ENCODE measurements around the gene GTF2H4. TPM values are rescaled to one million over a fixed set of nuclear protein-coding genes. Genes with fewer than 3 reads are reported as not detected.
A peak's percentile ranks its signal among the peaks of the same experiment; 100 is the strongest.
"Not testable (repeated sequence)": the region's sequence is repeated elsewhere in the genome, so short reads cannot be mapped to it uniquely, and the experiment has no call there.

GTF2H4 gene
- total RNA-seq, 1 donor from 2014 or later: 5.5 TPM

GRCh38 chr6:30893666-30894065 lies 14.3 kb upstream of the GTF2H4 start:
- no peak for DNase-seq (ENCODE audit: low read depth)

GRCh38 chr6:30894381-30894780 lies 13.6 kb upstream of the GTF2H4 start:
- DNase-seq (ENCODE audit: low read depth): no peak

- no peak for DNase-seq (ENCODE audit: low read depth)
These were observed 13.1 kb upstream of the GTF2H4 start for GRCh38 chr6:30894935-30895334.

- DNase-seq (ENCODE audit: low read depth): no peak
These were observed 12.7 kb upstream of the GTF2H4 start for GRCh38 chr6:30895343-30895742.

GRCh38 chr6:30896541-30896940 lies 11.5 kb upstream of the GTF2H4 start:
- DNase-seq (ENCODE audit: low read depth): no peak

- no peak for DNase-seq (ENCODE audit: low read depth)
These were observed 10.1 kb upstream of the GTF2H4 start for GRCh38 chr6:30897882-30898281.

- DNase-seq (ENCODE audit: low read depth): no peak
These were observed 9.2 kb upstream of the GTF2H4 start for GRCh38 chr6:30898750-30899360.

GRCh38 chr6:30900863-30901417 lies 7.1 kb upstream of the GTF2H4 start:
- no peak for DNase-seq (ENCODE audit: low read depth)

- no peak for DNase-seq (ENCODE audit: low read depth)
These were observed 6.6 kb upstream of the GTF2H4 start for GRCh38 chr6:30901436-30901835.

GRCh38 chr6:30902196-30902595 lies 5.8 kb upstream of the GTF2H4 start:
- DNase-seq (ENCODE audit: low read depth): not testable (repeated sequence)

- no peak for DNase-seq (ENCODE audit: low read depth)
These were observed 5.3 kb upstream of the GTF2H4 start for GRCh38 chr6:30902709-30903108.

- DNase-seq (ENCODE audit: low read depth): no peak
These were observed 4.8 kb upstream of the GTF2H4 start for GRCh38 chr6:30903236-30903635.

- DNase-seq (ENCODE audit: low read depth): not testable (repeated sequence)
These were observed 683 bp upstream of the GTF2H4 start for GRCh38 chr6:30907290-30907757.

GRCh38 chr6:30908700-30909099 lies 693 bp downstream of the GTF2H4 start:
- no peak for DNase-seq (ENCODE audit: low read depth)

GRCh38 chr6:30910473-30910872 lies 2.5 kb downstream of the GTF2H4 start:
- DNase-seq (ENCODE audit: low read depth): not testable (repeated sequence)

GRCh38 chr6:30912746-30913520 lies 4.9 kb downstream of the GTF2H4 start:
- DNase-seq (ENCODE audit: low read depth): peak; percentile 33

- no peak for DNase-seq (ENCODE audit: low read depth)
These were observed 5.7 kb downstream of the GTF2H4 start for GRCh38 chr6:30913721-30914075.

GRCh38 chr6:30914076-30914853 lies 6.3 kb downstream of the GTF2H4 start, which contains the start of gene VARS2:
VARS2 (plus strand) TSS chr6:30914238; CDS start chr6:30914837, 599 bp downstream.
- peak; percentile 93 for DNase-seq (ENCODE audit: low read depth)

- no peak for DNase-seq (ENCODE audit: low read depth)
These were observed 7.0 kb downstream of the GTF2H4 start for GRCh38 chr6:30914854-30915590.

- peak; percentile 81 for DNase-seq (ENCODE audit: low read depth)
These were observed 7.6 kb downstream of the GTF2H4 start for GRCh38 chr6:30915591-30915946.

GRCh38 chr6:30917041-30917440 lies 9.0 kb downstream of the GTF2H4 start:
- no peak for DNase-seq (ENCODE audit: low read depth)
